ENCODE data around the gene OSCP1.
"Not testable (repeated sequence)": the region's sequence is repeated elsewhere in the genome, so short reads cannot be mapped to it uniquely, and the experiment has no call there.

Gene OSCP1, protein sequence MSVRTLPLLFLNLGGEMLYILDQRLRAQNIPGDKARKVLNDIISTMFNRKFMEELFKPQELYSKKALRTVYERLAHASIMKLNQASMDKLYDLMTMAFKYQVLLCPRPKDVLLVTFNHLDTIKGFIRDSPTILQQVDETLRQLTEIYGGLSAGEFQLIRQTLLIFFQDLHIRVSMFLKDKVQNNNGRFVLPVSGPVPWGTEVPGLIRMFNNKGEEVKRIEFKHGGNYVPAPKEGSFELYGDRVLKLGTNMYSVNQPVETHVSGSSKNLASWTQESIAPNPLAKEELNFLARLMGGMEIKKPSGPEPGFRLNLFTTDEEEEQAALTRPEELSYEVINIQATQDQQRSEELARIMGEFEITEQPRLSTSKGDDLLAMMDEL

DNA sequence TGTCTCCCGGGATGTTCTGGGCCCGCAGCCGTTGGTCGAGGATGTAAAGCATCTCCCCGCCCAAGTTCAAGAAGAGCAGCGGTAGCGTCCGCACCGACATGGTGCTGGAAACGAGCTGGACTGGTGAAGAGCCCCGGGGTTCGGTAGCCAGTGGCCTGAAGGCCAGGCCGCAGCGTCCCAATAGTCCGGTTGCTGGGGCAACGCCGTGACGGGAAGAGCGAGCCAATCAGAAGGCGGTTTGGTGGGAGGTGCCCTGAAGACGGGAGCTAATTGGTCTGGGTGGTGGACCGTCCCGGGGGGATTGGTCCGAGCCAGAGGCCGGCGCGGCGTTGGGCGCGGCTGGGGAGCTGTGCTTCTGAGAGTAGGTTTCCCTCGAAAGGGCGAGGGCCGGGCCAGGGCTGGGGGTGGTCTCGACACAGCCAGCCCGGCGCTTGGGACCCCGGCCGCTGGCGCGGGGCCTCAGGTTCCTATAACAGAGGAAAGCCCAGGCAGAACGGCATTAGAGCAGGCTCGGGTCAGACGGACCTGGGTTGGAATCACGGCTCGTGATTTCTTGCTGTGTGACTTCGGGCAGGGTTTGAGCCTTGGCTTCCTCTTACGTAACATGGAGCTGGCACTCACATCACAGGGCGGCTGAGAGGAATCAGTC lies at the start of gene OSCP1:
TSS of gene OSCP1 (minus strand) at position 182 of the 649 bp plus-strand sequence. CDS start at position 100, 82 bp downstream.
- peak; percentile 77 to 79 for DNase-seq

DNA sequence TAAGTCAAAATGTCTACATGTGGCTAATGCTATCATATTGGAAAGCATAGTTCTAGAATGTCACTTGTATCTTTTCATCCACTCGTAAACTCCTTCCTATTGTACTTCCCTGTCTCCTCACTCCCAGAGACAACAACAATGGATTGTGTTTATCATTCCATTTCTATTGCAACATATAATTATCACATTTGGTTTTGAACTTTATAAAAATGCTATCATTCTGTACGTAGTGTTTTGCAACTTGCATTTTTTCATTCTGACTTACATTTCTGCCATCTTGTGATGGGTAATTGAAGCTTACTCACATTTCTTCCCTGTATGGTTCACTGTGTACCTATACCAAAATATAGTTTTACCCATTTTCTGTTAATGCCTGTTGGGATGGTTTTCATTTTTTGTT lies 47.0 kb upstream of the OSCP1 start:
- DNase-seq: no peak

DNA sequence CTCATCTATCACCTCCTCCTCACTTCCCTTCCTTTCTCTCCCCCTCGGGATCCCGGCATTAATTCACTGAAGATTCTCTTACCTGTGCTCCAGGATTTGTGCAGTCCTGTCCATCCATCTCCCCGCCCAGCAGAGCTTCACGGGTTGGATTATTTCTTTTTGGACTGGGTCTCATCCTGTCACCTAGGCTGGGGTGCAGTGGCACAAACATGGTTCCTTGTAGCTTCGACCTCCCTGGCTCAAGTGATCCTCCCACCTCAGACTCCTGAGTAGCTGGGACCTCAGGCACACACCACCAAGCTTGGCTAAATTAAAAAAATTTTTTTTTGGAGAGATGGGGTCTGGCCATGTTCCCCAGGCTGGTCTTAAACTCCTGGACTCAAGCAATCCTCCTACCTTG lies 44.7 kb upstream of the OSCP1 start:
- DNase-seq: no peak

DNA sequence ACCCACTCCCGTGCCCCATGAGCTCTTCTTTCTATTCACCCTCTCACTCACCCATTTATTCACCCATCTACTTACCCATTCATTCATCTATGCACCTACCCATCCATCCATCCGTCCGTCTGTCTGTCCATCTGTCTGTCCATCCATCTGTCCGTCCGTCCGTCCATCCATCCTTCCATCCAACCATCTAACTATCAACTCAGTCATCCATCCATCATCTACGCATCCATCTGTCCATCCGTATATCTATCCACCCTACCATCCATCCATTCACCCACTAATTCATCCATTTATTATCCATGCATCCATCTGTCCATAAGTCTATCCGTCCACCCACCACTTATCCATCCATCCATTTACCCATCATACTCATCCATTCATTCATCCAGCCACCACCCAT lies 43.3 kb upstream of the OSCP1 start:
- no peak for DNase-seq

DNA sequence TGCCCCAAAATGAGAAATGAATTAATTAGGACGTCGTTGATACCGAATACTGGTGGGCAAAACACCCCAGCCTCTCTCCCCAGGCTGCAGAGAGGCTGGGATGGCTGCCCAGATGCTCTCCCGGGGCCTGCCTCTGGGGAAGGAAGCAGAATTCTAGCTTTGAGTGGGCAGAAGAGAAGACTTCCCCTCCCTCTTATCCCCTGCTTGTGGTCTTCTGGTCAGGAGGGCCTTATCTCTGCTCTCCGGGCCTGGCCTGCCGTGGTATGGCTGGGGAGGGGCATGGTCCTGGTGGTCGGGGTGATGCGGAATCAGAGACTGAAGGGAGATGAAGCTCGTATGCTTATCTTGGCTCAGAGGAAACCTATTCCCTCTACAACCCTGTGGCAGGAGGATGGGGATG lies 42.2 kb upstream of the OSCP1 start:
- no peak for DNase-seq

DNA sequence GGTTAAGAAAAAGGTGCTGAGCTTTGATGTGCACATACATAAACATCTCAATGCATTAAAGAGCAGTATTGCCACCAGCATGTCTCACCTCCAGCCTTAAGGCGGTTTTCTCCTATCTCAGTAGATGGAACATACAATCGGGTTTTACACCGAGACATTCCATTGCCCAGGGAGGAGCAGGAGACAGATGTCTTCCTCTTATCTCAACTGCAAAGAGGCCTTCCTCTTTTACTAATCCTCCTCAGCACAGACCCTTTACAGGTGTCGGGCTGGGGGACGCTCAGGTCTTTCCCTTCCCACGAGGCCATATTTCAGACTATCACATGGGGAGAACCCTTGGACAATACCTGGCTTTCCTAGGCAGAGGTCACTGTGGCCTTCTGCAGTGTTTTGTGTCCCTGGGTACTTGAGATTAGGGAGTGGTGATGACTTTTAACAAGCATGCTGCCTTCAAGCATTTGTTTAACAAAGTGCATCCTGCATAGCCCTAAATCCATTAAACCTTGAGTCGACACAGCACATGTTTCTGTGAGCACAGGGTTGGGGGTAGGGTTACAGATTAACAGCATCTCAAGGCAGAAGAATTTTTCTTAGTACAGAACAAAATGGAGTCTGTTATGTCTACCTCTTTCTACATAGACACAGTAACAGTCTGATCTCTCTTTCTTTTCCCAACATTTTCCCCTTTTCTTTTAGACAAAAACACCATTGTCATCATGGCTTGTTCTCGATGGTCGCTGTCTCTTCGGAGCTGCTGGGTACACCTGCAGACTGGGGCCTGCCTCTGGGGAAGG lies 39.2 kb upstream of the OSCP1 start:
- DNase-seq: not testable (repeated sequence)

DNA sequence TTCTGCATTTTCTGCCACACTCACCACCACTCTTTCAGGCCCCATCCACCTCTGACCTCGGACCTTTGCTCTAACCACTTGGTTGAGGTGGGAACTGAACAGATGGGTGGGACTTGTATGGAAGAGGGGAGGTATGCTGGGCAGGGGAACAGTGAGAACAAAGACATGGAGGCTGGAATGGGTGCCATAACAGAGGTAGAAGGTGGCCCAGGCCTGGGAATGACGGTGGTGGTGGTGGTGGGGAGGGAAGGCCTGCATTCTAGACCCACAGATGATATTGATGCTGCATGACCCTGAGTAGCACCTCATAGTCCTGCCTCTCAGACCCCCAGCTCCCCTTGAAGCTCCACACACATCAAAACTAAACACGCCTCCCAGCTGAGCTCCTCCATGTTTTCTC lies 37.7 kb upstream of the OSCP1 start:
- DNase-seq: no peak

DNA sequence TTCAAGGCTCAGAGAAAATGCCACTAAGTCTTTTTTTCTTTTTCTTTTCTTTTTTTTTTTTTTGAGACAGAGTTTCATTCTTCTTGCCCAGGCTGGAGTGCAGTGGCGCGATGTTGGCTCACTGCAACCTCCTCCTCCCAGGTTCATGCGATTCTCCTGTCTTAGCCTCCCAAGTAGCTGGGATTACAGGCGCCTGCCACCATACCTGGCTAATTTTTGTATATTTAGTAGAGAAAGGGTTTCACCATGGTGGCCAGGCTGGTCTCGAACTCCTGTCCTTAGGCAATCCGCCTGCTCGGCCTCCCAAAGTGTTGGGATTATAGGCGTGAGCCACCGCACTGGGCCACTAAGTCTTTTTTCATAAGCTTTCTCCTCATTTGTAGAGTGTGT lies 37.1 kb upstream of the OSCP1 start:
- DNase-seq: not testable (repeated sequence)

DNA sequence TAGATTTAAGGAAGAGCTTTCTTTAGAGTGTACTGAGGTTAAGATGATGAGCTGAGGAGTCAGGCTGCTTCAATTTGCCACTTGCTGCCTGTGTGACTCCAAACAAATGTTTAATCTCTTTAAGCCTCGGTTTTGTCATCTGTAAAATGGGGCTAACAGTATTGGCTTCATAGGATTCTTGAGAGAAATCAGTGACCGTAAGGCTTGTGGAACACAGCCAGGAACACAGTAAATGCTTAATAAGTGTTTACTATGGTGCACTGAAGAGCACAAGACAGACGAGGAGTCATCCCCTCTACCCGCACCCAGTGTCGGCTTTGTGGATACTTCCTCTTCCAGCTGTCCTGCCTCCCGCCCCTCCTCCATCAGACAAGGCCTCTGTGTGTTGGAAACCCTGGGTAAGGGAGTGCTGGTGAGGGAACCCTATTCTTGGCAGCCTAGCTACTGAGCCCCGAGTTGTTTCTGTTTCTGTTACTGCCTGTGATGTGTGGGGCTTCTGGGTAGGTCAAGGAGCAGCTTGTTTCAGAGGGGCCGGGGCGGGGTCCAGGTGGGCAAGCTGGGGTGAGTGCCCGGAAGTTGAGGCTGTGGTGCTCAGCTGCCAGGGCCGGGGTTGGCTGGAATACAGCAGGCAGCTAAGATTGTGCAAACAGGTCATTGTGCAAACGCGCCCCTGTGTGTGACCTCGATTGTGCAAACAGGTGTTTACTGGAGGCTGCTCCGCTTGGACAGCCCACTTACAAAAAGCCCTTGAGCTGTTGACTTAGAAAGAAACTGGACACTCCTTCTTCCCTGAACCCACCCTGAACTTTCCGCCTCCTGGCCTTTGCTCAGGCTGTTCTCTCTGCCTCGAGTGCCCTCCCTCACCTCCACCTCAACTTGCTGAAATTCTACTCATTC lies 36.4 kb upstream of the OSCP1 start:
- no peak for DNase-seq

DNA sequence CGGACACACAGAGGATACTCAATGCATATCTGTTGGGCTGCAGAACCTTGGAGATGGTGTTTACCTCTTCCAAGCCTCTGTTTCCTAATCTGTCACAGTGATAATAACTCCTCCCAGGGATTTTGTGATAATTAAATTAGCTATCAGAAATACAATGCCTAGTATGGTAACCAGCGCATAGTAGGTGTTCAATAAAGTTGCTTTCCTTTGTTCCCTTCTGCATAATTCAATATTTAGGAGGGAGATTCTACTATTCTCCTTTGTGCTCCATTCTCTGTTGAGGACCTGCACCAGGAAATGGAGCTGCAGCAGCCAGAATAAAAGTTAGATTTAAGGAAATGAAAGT lies 35.8 kb upstream of the OSCP1 start:
- DNase-seq: no peak

DNA sequence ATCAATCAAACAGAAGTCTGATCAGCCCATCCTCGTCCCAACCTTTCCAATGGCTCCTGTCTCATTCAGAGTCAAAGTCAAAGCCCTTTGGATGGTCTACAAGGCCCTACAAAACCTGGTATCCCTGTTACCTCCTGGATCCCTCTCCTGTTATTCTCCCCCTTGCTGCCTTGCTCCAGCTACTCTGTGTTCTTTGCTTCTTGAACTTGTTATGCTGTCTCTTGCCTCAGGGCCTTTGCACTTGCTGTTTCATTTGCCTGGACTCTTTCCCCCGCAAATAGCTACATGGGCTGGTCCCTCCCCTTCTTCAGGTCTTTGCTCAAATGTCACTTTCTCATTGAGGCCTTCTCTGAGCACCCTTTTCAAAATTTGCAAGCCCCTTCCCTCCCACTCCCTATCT lies 33.8 kb upstream of the OSCP1 start:
- no peak for DNase-seq

DNA sequence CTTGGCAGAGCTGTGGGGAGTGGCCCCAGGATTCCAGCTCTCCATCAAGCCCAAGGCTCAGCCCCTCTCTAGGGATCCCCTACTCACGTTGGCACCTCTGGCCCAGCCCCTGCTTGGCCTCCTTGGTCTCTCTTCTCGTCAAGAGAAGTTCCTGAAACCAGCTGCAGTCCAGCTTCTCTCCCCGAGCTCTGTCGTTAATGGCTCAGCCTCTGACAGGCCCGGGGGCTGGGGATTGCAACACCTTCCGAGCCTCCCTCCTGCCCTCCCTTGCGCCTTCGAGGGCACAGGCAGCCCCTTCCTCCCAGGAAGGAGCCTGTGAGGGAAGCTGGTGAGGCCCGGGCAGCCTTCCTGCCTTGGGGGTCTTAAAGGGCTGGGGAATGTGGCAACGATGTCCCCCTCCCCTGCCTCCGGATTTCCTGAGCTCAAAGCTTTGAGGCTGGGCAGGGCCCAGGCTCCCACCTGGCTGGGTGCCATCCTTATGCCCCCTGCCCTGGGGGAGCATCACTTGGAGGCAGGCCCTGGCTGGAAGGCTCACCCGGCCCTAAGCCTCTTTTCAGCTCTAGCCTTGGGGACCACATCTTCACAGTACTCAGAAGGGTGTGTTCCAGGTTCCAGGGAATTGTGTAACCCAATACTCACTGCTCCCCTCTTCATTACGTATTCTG lies 32.6 kb upstream of the OSCP1 start, which contains the start of gene CSF3R:
TSS of gene CSF3R (minus strand) at position 190 of the 665 bp plus-strand sequence. CDS start 3,417 bp downstream, outside the sequence.
- DNase-seq: no peak

DNA sequence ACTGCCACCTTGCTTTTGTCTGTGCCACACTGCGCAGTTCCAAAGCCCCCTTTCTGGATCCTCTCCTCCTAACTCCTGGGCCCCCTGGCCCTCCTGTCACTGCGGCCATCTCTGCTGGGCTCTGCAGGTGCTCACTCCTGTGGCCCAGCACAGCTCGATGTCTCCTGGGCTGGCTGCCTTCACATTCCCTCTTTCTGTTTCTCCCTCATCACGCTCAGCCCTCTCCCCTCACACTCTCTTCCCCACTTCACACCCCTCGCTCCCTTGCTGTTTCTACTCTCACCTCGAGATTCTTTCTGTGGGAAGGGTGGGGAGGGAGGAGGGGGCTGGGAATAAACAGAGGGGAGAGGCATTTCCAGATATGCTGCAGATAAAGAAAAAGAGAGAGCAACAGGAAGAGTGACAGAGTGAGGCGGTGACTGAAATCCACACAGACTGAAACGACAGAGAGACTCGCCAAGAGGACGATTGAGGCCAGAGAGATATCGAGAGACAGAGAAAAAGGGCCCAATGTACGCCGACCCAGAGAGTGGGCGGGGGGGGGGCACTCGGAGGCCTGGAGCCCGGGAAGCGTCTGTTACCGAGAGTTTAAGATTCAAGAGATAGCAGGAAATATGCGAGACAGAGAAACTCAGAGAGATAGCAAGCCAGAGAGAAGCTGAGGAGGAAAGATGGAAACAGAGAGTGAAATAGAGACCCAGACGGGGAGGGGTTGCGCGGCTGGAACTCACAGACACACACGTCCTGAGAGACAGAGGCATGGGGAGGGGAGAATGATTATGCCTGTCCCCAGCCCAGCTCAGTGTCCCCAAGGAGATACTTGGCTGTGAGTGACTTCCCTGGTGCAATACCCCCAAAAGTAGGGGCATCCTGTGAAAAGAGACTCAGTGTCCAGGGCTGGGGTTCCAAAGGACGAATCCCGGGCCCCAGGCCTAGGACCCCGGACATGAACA lies 31.8 kb upstream of the OSCP1 start:
- DNase-seq: no peak

DNA sequence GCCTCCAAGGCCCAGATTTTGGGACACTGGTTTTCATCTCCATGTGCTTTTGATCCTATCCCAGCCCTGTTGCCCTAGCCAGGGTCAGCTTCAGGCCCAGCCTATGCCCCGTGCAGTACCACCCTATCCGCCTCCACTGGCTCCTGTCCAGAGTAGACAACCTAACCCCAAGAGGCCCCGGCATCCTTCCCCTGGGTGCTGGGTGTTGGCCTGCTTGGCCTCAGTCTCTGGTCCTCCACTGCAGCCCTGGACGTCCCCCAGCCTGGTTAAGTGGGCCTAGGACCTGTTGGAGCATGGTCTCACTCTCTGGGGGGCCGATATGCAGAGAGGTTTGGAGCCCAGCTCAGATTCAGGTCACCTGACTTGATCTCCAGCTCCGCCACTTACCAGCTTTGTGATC lies 30.8 kb upstream of the OSCP1 start:
- DNase-seq: no peak

DNA sequence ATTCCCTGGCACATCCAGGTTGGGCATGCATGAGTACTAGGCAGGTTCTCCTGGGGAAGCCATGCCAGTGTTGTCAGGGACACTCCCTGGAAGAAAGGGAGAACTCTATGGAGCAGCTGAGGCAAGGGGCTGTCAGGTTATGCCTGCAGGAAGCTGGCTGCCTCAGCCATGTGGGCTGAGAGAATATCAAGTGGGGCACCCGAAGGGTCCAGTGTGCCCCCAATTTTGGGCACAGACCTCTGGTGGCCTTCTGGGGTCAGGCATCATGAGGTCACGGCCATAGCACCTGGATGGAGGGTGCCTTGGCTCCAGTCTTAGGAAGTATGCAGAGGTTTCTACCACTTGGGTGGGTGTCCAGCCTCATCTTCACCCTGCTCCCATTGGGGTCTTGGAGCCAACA lies 29.9 kb upstream of the OSCP1 start:
- no peak for DNase-seq

DNA sequence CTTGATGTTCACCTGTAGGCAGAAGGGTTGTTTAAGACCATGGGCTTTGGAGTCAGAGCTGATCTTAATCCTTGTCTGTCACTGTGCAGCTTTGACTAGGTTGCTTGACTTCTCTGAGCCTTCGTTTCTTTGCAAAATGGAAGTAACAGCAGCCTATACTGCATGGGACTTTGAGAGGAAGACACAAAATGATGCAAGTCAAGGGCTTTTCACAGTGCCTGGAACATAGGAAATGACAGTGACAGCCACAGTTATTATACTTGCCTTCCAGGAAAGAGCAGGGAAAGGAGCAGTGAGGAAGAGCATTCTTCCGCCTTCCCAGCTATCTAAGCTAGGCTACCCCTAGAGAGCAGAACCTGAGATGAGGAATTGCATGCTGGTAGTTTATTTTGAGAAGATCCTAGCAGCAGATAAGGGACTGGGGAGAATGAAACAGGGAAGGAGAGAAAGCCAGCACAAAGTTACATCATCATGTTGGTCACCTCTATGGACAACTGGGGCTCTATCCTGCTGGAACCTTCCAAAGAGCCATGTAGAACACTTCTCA lies 29.3 kb upstream of the OSCP1 start:
- DNase-seq: no peak

DNA sequence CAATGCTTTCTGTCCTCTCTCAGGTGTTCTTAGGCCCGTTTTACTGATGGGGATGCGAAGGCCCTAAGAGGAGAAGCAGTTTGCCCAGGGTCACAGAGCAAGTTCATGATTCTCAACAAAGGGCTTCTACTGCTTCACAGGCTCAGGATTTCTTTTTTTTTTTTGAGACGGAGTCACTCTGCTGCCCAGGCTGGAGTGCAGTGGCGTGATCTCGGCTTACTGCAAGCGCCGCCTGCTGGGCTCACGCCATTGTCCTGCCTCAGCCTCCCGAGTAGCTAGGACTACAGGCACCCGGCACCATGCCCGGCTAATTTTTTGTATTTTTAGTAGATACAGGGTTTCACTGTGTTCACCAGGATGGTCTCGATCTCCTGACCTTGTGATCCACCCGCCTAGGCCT lies 27.4 kb upstream of the OSCP1 start:
- not testable (repeated sequence) for DNase-seq

DNA sequence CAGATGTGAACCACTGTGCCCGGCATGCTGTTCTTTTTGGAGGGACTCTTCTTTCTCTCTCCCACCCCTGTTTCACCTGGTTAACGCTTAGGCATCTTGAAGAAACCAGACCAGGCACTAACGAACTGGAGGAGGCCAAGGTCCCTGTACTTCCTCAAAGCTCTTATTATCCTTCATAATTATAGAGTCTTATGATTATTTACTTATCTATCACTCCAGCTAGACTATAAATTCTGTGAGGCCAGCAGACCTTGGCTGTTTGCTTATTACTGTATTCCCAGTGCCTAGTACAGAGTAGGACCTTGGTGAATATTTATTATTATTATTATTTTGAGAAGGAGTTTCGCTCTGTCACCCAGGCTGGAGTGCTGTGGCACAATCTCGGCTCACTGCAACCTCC lies 26.7 kb upstream of the OSCP1 start:
- no peak for DNase-seq

DNA sequence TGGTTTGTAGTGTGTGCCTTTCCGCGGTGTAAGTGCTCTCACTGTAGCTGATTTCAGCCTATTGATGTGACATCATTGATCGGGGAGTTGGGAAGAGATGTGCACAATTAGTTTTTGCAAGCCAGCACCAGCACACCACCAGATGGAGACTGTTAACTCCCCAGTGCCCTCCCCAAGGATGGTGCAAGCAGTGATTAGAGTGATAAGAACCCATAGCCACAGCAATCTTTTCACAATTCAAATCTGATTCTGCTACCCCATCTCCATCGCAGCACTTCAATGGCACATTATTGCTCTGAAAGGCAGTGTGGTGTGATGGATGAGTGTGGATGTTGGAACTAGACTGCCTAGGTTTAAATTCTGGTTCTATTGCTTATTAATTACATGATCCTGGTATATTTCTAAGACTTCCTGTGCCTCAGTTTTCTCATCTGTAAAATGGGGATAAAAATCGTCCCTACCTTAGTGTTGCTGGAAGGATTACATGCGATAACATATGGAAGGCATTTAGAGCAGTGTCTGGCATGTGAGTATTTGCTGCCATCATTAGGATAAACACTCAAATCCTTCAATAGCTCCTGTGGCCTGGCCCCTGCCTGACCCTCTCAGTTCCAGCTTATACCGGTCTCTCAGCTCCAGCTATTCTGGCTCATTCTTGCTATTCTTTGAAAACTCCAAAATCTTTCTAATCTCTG lies 25.8 kb upstream of the OSCP1 start:
- no peak for DNase-seq

DNA sequence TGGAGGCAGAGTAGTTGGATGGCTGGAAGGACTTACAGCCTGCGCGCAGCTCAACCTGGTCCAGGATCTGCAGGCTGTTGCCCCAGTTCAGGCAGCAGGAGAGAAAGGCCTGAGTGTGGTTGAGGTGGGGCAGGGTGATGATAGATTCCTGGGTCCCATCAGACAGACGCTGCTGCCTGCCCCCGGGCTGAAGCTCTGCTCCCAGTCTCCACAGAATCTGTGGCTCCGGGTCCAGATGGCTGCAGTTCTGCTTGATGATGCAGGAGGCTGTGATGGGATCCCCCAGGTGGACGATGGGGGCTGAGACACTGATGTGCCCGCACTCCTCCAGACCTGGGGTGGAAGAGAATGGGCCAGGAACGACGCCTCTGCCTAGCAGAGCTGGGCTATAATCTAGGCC lies 25.1 kb upstream of the OSCP1 start:
- DNase-seq: no peak

Data from stimulated activated CD4-positive, alpha-beta T cell treated with anti-CD3 and anti-CD28 coated beads, Interleukin-2, amount 100 ng/mL, for 48 hours (primary cell).